ENCODE measurements around the gene CNTN4. TPM values are rescaled to one million over a fixed set of nuclear protein-coding genes. Genes with fewer than 3 reads are reported as not detected.

The CNTN4 gene
- total RNA-seq, 1 experiment from 2014 or later: 2.9 TPM

- TF ChIP-seq, protein P1, sequence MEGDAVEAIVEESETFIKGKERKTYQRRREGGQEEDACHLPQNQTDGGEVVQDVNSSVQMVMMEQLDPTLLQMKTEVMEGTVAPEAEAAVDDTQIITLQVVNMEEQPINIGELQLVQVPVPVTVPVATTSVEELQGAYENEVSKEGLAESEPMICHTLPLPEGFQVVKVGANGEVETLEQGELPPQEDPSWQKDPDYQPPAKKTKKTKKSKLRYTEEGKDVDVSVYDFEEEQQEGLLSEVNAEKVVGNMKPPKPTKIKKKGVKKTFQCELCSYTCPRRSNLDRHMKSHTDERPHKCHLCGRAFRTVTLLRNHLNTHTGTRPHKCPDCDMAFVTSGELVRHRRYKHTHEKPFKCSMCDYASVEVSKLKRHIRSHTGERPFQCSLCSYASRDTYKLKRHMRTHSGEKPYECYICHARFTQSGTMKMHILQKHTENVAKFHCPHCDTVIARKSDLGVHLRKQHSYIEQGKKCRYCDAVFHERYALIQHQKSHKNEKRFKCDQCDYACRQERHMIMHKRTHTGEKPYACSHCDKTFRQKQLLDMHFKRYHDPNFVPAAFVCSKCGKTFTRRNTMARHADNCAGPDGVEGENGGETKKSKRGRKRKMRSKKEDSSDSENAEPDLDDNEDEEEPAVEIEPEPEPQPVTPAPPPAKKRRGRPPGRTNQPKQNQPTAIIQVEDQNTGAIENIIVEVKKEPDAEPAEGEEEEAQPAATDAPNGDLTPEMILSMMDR (IDR thresholded peaks at IDR 0.05; ENCODE audit: unreplicated experiment): no peak
- CTCF ChIA-PET: interaction anchor here (0.6 kb wide), 1 partner anchor 82 kb away, joined by 4 read pairs; no protein-coding TSS in a partner anchor
- Mint-ChIP-seq H3K27ac (ENCODE audit: unreplicated experiment) (no peak overlapping the region), H3K36me3 (ENCODE audit: insufficient read depth, unreplicated experiment) (no peaks in the 10 kb centered on the region), H3K27me3 (ENCODE audit: unreplicated experiment) (no peaks in the 10 kb centered on the region), H3K9me3 (ENCODE audit: low read depth, unreplicated experiment) (peaks cover 4% of the 10 kb centered on the region), H3K4me1 (ENCODE audit: low read depth, unreplicated experiment) (no peaks in the 10 kb centered on the region), H3K4me3 (ENCODE audit: low read depth, unreplicated experiment) (no peak overlapping the region)
- no peak for DNase-seq
- intact Hi-C loops (cut with micrococcal nuclease; ENCODE audit: unreplicated experiment): no loop called here
- BruUV-seq (replicated peaks): no TSS peak
Observed at GRCh38 chr3:2656806-2657777, 558.4 kb downstream of the CNTN4 start.

- H3K4me3 Mint-ChIP-seq (ENCODE audit: low read depth, unreplicated experiment): no peak overlapping the region
- intact Hi-C loops (cut with micrococcal nuclease; ENCODE audit: unreplicated experiment): no loop called here
- H3K4me1 Mint-ChIP-seq (ENCODE audit: low read depth, unreplicated experiment): no peaks in the 10 kb centered on the region
- CTCF ChIA-PET: no interaction called here
- TF ChIP-seq, protein P1 (IDR thresholded peaks at IDR 0.05; ENCODE audit: unreplicated experiment): no peak
- peaks cover 7% of the 10 kb centered on the region for H3K9me3 Mint-ChIP-seq (ENCODE audit: low read depth, unreplicated experiment)
- H3K27ac Mint-ChIP-seq (ENCODE audit: unreplicated experiment): no peak overlapping the region
- no peaks in the 10 kb centered on the region for H3K36me3 Mint-ChIP-seq (ENCODE audit: insufficient read depth, unreplicated experiment)
- no peak for DNase-seq
- H3K27me3 Mint-ChIP-seq (ENCODE audit: unreplicated experiment): no peaks in the 10 kb centered on the region
- no TSS peak for BruUV-seq (replicated peaks)
Observed at GRCh38 chr3:2657971-2658370, 559.3 kb downstream of the CNTN4 start.

GRCh38 chr3:2659896-2660295 lies 561.2 kb downstream of the CNTN4 start:
- Mint-ChIP-seq H3K27me3 (ENCODE audit: unreplicated experiment) (no peaks in the 10 kb centered on the region), H3K27ac (ENCODE audit: unreplicated experiment) (no peak overlapping the region), H3K4me3 (ENCODE audit: low read depth, unreplicated experiment) (no peak overlapping the region), H3K9me3 (ENCODE audit: low read depth, unreplicated experiment) (peaks cover 11% of the 10 kb centered on the region), H3K36me3 (ENCODE audit: insufficient read depth, unreplicated experiment) (no peaks in the 10 kb centered on the region), H3K4me1 (ENCODE audit: low read depth, unreplicated experiment) (no peaks in the 10 kb centered on the region)
- TF ChIP-seq, protein P1 (IDR thresholded peaks at IDR 0.05; ENCODE audit: unreplicated experiment): no peak
- BruUV-seq (replicated peaks): no TSS peak
- DNase-seq: no peak
- CTCF ChIA-PET: no interaction called here
- intact Hi-C loops (cut with micrococcal nuclease; ENCODE audit: unreplicated experiment): no loop called here

- H3K36me3 Mint-ChIP-seq (ENCODE audit: insufficient read depth, unreplicated experiment): no peaks in the 10 kb centered on the region
- TF ChIP-seq, protein P1 (IDR thresholded peaks at IDR 0.05; ENCODE audit: unreplicated experiment): no peak
- intact Hi-C loops (cut with micrococcal nuclease; ENCODE audit: unreplicated experiment): no loop called here
- H3K27me3 Mint-ChIP-seq (ENCODE audit: unreplicated experiment): no peaks in the 10 kb centered on the region
- no peak for DNase-seq
- peaks cover 11% of the 10 kb centered on the region for H3K9me3 Mint-ChIP-seq (ENCODE audit: low read depth, unreplicated experiment)
- no peak overlapping the region for H3K27ac Mint-ChIP-seq (ENCODE audit: unreplicated experiment)
- no peaks in the 10 kb centered on the region for H3K4me1 Mint-ChIP-seq (ENCODE audit: low read depth, unreplicated experiment)
- CTCF ChIA-PET: no interaction called here
- no peak overlapping the region for H3K4me3 Mint-ChIP-seq (ENCODE audit: low read depth, unreplicated experiment)
- no TSS peak for BruUV-seq (replicated peaks)
Observed at GRCh38 chr3:2661078-2661477, 562.4 kb downstream of the CNTN4 start.
